Heart left ventricle (tissue), 13 donors: Measurements from ENCODE around the gene OTOP2.

Source experiments
- CTCF ChIP-seq, 12 donors: fragments of 200-600 bp; sonication (generic) in 4 of 12; IDR thresholded peaks; one replicate each; pipeline versions ENCODE4 v1.5.0 to v1.8.0; 2018 to 2022; ENCODE audit warnings: antibody characterized with exemption in 12 of 12, mild to moderate bottlenecking in 5 of 12
- POLR2A ChIP-seq, 2 donors: fragments of 450-650 bp; IDR thresholded peaks; one replicate each; pipeline ENCODE4 v1.6.1; 2017; ENCODE audit warnings: antibody characterized with exemption in 2 of 2, mild to moderate bottlenecking in 2 of 2, moderate library complexity in 2 of 2
- donor health status: ischemic (EF 13 %, LVEDD 7.1; RV severe dilation, severe dysfunction).
- donor health status: DM: no; HTN: yes; CAD: no.
- donor health status: DM: no; HTN: no; CAD: no.
- donor health status: ischemic (EF 25% LVEDD 6.9; RV normal size, moderate dysfunction).
- donor health status: ischemic (EF 25% LVEDD 5.7; RV mildly dilated, moderate dysfunction).
- donor health status: ischemic (EF 35%, LVEDD 5.7; RV mildly dilated, moderate dysfunction).
- donor health status: nonischemic (EF 11% LVEDD 7.7; RV severe dilation, severe dysfunction).
- donor health status: DM: yes; HTN: yes; CAD: no.
- donor health status: PGD.
- donor health status: ischemic (EF 29% LVEDD 5.4; RV normal size, mild dysfunction).
- donor health status: nonischemic (EF 23%, LVEDD 6.1; RV moderate dilation, normal function).

GRCh38 chr17:74920306-74920620 lies 3.8 kb upstream of the OTOP2 start:
- TF ChIP-seq CTCF (IDR thresholded peaks at IDR 0.05): no peak
- TF ChIP-seq POLR2A (IDR thresholded peaks at IDR 0.05): no peak
